Duodenal mucosa (tissue), 2 donors: Measurements from ENCODE around the gene MRPL40.
"Not testable (repeated sequence)": the region's sequence is repeated elsewhere in the genome, so short reads cannot be mapped to it uniquely, and the experiment has no call there.

Source experiments
- H3K27ac ChIP-seq: one replicate; pipeline ENCODE4 v1.7.0; 2013; ENCODE audit warnings: low read depth, low read length
- H3K27me3 ChIP-seq, 2 donors: one replicate each; pipeline ENCODE4 v1.7.0; 2013; ENCODE audit warnings: low read length in 2 of 2, control low read depth in 1 of 2; ENCODE audit not compliant: insufficient read depth in 2 of 2, control insufficient read depth in 1 of 2
- H3K36me3 ChIP-seq, 2 donors: one replicate each; pipeline ENCODE4 v1.7.0; 2013; ENCODE audit warnings: low read length in 2 of 2, control low read depth in 1 of 2; ENCODE audit not compliant: insufficient read depth in 2 of 2, control insufficient read depth in 1 of 2
- H3K4me1 ChIP-seq, 2 donors: one replicate each; pipeline ENCODE4 v1.7.0; 2013; ENCODE audit warnings: low read length in 2 of 2, control low read depth in 1 of 2; ENCODE audit not compliant: insufficient read depth in 2 of 2, control insufficient read depth in 1 of 2
- H3K4me3 ChIP-seq, 2 donors: one replicate each; pipeline ENCODE4 v1.7.0; 2013; ENCODE audit warnings: low read length in 2 of 2, low read depth in 1 of 2
- H3K9ac ChIP-seq, 2 donors: one replicate each; pipeline ENCODE4 v1.7.0; 2013; ENCODE audit warnings: low read length in 2 of 2, low read depth in 1 of 2
- H3K9me3 ChIP-seq, 2 donors: one replicate each; pipeline ENCODE4 v1.7.0; 2013; ENCODE audit warnings: low read length in 2 of 2, control low read depth in 1 of 2; ENCODE audit not compliant: control insufficient read depth in 1 of 2

MRPL40 gene

GRCh38 chr22:19438298-19438697, 6.0 kb downstream of the MRPL40 start:
- H3K36me3 ChIP-seq: peaks cover 7 to 22% of the 10 kb centered on the region in 2 donors

DNA sequence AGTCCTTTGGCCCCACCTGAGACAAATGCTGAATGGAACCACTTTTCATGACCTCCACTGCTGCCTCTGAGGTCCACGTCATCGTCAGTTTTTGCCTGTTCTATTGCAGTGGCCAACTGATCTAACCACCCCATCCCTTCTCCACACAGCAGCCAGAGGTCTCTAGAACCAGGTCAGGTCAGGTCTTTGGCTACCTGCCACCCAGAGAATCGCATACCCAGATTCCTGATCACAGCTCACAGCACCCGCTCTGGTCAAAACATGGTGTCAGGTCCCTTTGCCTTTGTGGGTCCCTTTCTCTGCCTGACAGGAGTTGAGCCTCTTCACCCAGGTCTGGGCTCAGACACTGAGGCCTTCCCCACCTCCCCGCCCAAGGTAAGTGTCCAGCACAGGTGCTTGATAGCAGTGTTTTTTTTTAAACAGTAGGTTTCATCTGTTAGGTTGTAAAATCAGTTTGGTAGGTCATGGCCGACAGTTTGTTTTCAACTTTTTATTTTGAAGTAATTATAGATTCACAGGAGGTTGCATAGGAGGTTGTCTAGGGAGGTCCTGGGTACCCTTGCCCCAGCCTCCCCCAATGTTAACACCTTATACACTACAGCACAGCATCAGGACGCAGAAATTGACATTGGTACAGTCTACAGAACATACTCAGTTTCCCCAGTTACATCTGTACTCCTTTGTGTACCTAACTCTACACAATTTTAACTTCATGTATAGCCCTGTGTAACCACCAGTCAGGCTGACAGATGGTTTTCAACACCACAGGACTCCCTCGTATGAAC, 8.3 kb downstream of the MRPL40 start:
- H3K9ac ChIP-seq: no peak overlapping the region
- no peak overlapping the region for H3K4me3 ChIP-seq
- H3K27me3 ChIP-seq: no peaks in the 10 kb centered on the region
- no peak overlapping the region for H3K27ac ChIP-seq
- H3K9me3 ChIP-seq: no peaks in the 10 kb centered on the region
- peaks cover 0 to 4% of the 10 kb centered on the region in 2 donors for H3K4me1 ChIP-seq
- H3K36me3 ChIP-seq: peaks cover 12 to 25% of the 10 kb centered on the region in 2 donors

More at GRCh38 chr22:19438298-19438697, 6.0 kb downstream of the MRPL40 start:
- no peak overlapping the region for H3K9ac ChIP-seq
- peaks cover 2 to 3% of the 10 kb centered on the region in 2 donors for H3K4me1 ChIP-seq
- no peak overlapping the region for H3K27ac ChIP-seq
- H3K9me3 ChIP-seq: no peaks in the 10 kb centered on the region
- H3K4me3 ChIP-seq: no peak overlapping the region
- no peaks in the 10 kb centered on the region for H3K27me3 ChIP-seq

GRCh38 chr22:19442166-19442565, 9.8 kb downstream of the MRPL40 start:
- H3K9me3 ChIP-seq: no peaks in the 10 kb centered on the region
- H3K27me3 ChIP-seq: no peaks in the 10 kb centered on the region
- no peak overlapping the region for H3K27ac ChIP-seq
- H3K4me3 ChIP-seq: no peak overlapping the region
- peaks cover 9 to 20% of the 10 kb centered on the region in 2 donors for H3K36me3 ChIP-seq
- H3K9ac ChIP-seq: no peak overlapping the region
- H3K4me1 ChIP-seq: peaks cover 9 to 15% of the 10 kb centered on the region in 2 donors

- Histone ChIP-seq H3K4me1 (peaks cover 15 to 22% of the 10 kb centered on the region in 2 donors), H3K9ac (no peak overlapping the region), H3K27ac (no peak overlapping the region), H3K36me3 (peaks cover 9 to 18% of the 10 kb centered on the region in 2 donors), H3K9me3 (no peaks in the 10 kb centered on the region), H3K4me3 (no peak overlapping the region), H3K27me3 (no peaks in the 10 kb centered on the region)
These were observed 11.3 kb downstream of the MRPL40 start for GRCh38 chr22:19443544-19444211.

DNA sequence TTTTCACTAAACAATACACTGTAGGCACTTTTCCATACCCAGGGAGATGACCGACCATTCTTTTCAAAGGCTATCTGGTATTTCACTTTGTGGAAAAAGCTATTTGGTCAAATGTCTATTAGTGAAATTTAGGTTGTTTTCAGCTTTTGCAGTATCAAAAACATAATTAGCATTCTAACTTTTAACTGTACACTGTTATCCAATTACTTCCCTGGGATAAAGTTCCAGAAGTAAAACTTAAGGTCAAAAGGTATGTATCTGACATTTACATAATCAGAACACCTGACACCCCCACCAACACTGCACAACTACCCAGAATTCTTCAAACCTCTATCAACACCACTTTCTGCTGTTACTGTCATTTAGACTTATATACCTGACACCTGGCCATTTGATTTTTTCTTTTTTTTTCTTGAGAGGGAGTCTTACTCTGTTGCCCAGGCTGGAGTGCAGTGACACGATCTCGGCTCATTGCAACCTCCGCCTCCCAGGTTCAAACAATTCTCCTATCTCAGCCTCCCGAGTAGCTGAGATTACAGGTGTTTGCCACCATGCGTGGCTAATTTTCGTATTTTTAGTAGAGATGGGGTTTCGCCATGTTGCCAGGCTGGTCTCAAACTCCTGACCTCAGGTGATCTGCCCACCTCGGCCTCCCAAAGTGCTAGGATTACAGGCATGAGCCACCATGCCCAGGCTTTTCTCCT, 13.1 kb downstream of the MRPL40 start:
- not testable (repeated sequence) for H3K9me3 ChIP-seq, H3K4me3 ChIP-seq, H3K27ac ChIP-seq, H3K9ac ChIP-seq, H3K27me3 ChIP-seq
- H3K36me3 ChIP-seq: peaks cover 9 to 15% of the 10 kb centered on the region in 2 donors
- H3K4me1 ChIP-seq: peaks cover 17 to 25% of the 10 kb centered on the region in 2 donors

- Histone ChIP-seq H3K27me3 (no peaks in the 10 kb centered on the region), H3K9me3 (no peaks in the 10 kb centered on the region), H3K36me3 (peaks cover 17 to 19% of the 10 kb centered on the region in 2 donors), H3K9ac (peak overlapping the region; percentile 66 to 90), H3K27ac (peak overlapping the region; percentile 94), H3K4me1 (peaks cover 17 to 25% of the 10 kb centered on the region in 2 donors), H3K4me3 (peak overlapping the region; percentile 83 to 96)
These were observed 14.4 kb downstream of the MRPL40 start for GRCh38 chr22:19446603-19447329.

DNA sequence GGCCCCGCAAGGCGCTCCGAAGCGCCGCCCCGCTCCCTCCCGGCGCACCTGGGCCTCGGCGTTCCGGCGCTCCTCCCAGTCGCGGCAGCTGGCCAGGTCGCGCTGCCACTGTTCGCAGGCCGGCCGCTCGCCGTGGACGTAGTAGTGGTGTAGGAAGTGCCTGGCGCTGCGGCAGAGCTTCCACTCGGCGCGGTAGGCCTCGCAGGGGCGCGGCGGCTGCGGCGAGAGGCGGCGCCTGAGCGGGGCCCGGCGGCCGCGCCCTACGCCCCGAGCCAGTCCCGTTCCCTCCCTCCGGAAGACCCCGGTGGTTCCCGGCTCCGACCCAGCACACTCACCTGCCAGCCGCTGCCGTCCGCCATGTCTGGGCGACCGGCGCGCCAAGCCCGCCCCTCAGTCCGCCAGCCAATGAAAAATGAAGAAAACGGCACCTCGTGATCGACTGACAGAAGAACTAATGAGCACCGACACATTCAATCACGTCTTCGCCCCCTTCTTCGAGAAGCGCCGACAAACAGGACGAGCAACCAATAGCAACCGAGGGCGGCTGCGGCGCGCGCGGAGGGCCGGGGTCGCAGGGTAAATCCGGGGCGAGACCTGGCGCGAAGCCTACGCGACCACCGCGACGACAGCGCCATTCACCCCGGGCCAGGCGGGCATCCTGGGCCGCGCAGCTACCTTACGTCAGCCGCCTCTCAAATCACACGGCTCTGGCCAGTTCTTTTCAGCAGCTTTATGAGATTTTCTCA, 15.2 kb downstream of the MRPL40 start, which contains the start of gene C22orf39:
TSS of gene C22orf39 (minus strand) at position 382 of the 746 bp plus-strand sequence. CDS start at position 359, 23 bp downstream.
- Histone ChIP-seq H3K27me3 (no peaks in the 10 kb centered on the region), H3K4me3 (peak within 1 kb of the TSS; percentile 83 to 96), H3K9me3 (no peaks in the 10 kb centered on the region), H3K9ac (peak within 1 kb of the TSS; percentile 81 to 90), H3K4me1 (peaks cover 17 to 25% of the 10 kb centered on the region in 2 donors), H3K27ac (peak within 1 kb of the TSS; percentile 94), H3K36me3 (peaks cover 19 to 23% of the 10 kb centered on the region in 2 donors)

DNA sequence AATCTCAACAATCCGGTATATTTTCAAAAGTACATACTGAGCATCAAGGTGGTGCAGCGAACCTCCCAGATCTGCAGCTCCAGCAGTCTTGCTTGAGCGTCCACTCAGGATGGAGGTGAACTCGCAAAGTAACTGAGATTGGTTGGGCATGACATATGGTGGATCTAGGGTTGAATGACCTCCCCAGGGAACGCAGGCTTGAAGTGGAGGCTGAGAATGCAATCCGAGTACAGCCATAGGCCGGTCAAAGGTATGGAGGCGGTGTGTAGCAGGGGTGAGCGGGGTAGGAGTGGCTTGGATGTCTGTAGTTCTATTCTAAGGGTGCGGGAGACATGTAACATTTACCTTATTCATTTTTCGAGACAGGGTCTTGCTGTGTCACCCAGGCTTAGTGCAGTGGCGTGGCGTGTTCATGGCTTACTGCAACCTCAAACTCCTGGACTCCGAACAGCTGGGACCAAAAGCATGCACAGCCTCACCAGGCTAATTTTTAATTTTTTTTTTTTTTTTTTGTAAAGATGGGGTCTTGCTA, 15.8 kb downstream of the MRPL40 start:
- H3K9me3 ChIP-seq: no peaks in the 10 kb centered on the region
- peak overlapping the region; percentile 86 for H3K27ac ChIP-seq
- H3K4me3 ChIP-seq: peak overlapping the region; percentile 83 to 96
- peak overlapping the region; percentile 81 to 90 for H3K9ac ChIP-seq
- H3K4me1 ChIP-seq: peaks cover 17 to 25% of the 10 kb centered on the region in 2 donors
- no peaks in the 10 kb centered on the region for H3K27me3 ChIP-seq
- H3K36me3 ChIP-seq: peaks cover 23 to 29% of the 10 kb centered on the region in 2 donors
